Stimulated activated naive CD4-positive, alpha-beta T cell treated with Interleukin-2 at 50 U/mL for 16 hours (primary cell): Measurements from ENCODE around the gene SOCS7.

Experiments used
- DNase-seq: peaks from one replicate; lab custom pipeline; 2025; lab: John Stamatoyannopoulos, UW

Gene SOCS7

GRCh38 chr17:38440614-38441397, 89.2 kb downstream of the SOCS7 start:
- DNase-seq = no peak

- DNase-seq = no peak
Observed at GRCh38 chr17:38441429-38442061, 89.9 kb downstream of the SOCS7 start.

DNA sequence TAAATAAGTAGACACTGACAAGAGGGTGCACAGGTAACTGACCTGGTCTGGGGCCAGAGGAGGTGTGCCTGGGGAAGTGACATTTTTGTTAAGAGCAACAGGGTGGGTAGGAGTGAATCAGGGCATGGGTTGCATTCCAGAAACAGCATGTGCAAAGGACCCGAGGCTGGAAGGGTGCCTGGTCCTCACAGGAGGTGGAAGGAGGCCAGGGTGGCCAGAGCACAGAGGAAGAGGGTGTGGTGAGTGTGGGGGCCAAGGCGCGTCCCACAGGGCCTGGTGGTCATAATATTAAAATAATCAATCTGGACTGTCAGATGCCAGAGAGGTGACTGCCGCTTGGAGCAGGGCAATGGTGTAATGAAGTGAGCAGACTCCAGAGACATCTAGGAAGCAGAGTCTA, 90.9 kb downstream of the SOCS7 start:
- no peak for DNase-seq

DNA sequence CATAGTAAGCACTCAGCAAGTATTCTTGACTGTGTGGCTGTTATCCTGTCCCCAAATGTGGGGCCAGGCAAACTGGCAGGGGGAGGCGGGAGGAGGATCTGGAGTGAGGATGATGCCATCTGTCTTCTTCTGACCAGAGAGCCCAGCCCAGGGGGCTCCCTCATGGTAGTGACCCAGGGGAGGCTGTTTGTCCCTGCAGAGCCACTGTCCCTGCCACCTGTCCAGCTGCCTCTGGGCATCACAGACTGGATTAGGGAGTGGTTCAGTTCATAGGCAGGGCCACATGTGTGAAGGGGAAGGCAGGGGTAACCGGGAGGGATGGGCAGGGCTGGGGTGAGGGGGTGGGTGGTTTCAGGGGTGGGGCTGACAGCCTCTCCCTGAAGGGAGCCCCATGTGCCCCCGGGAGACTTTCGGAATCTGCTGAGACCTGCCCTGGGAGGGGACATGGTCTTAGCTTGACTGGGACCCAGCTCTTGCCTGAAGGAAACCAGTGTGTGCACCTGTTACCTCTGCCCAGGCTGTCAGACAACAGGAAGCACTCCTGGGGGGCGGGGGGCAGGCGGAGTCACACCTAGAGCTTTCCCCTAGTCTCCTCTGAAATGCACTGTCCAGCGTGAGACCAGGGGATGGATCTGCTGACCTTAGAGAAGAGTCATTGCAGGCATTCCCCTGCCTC, 91.8 kb downstream of the SOCS7 start:
- no peak for DNase-seq

DNA sequence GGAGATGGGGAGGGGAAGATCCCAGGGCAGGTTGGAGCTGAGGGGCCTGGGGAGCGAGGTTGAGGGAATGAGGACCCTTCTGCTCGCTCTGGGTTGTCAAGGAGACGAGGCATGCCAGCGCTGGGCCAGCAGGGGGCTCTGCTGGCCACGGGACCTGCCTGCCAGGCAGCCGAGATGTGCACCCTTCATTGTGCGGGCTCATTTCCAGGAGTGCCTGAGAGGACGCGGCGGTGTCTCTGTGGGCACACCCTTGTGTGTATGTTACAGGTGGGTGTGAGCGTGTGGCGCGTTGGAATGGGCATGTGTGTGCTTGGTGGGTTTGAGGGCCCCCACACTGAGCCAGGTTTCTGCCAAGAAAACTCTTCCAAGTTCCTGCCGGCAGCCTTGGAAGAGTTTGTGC, 92.5 kb downstream of the SOCS7 start:
- DNase-seq = peak; percentile 18

- DNase-seq = no peak
Observed at GRCh38 chr17:38447502-38448085, 96.0 kb downstream of the SOCS7 start.

- no peak for DNase-seq
Observed at GRCh38 chr17:38448208-38448771, 96.6 kb downstream of the SOCS7 start.

- no peak for DNase-seq
Observed at GRCh38 chr17:38449364-38449763, 97.7 kb downstream of the SOCS7 start.

- no peak for DNase-seq
Observed at GRCh38 chr17:38450557-38451029, 98.9 kb downstream of the SOCS7 start.

DNA sequence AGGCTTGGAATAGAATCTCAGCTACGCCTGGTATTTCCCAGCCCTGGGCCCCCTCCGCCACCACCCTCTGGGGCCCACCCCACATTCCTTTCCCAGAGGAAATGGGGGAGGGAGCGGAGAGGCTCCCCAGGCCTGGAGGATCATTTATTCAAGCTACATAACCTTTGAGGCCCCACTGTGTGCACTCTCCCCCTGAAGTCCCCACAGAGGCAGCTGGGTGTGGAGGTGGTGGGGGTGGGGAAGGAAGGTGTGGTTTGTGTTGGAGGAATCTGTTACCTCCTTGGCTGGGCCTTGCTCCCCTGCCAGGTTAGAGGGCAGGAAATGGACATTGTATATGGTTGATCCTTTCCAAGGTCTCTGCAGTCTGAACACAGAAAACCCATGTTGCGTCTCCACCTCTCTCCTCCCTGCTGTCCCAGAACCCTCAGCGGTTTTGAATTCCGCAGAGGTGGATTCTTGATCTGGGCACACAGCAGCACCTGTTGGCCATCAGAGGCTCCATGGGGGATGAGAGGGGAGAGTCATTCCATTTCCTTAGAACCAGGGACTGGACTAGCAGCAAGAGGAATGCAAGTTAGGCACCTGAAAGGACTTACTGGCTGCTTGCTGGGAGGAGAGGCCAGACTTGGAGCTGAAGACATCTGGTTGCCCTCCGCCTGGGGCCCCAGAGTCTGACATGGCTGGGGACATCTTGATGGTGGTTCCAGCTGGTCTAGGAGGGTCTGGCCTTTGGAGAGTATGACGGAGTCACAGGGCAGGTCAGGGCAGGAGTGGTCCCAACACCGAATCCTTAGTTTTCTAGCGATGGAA, 99.6 kb downstream of the SOCS7 start:
- DNase-seq = no peak

DNA sequence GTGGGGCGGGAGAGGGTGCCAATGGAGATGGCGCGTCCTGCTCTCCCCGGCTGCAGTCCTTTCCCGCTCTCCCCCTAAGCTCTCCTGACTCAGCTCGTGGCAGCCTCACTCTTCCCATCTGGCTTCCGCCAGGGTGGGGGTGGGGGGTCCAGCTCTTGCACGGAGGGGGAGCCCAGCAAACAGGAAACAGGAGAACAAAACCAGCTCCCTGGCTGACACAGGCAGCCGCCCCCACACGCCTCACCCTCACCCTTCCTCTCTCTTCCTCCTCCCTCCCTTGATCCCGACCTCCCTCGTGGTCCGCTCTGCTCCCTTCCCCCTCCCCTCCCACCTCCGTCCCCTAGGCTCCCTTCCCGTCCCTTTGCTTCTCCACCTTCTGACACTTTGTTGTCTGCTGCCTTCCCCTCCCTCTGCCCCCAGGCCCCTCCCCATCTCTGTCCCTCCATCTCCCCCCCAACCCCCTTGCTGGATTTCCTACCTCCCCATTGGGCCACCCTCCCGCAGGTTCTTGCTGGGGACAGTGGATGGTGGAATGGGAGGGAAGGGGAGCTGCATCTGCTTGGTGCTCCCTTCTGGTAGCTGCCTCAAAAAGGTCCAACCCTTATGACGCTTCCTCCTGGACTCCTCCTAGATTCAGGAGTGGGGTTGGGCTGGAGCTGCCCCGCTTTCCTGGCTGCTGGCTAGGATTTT, 100.3 kb downstream of the SOCS7 start:
- no peak for DNase-seq

DNA sequence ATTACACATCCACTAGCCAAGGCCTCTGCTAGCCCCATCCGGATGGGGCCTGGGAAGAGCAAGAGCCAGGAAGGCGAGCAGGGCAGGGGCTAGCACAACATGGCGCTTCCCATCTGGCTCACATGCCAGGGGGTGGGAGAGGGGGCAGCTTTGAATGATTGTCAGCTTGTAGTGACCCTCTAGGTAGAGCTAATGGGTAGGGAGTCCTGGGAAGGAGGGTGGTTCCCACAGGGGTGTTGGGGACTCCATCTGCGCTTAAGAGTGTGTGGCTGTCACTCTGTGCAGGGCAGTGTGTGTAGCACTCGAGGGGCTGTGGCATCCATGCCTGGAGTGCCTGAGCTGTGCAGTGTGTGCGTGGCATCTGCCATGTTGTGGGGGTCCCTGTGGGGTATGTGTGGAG, 101.1 kb downstream of the SOCS7 start:
- DNase-seq = no peak

- DNase-seq = no peak
Observed at GRCh38 chr17:38453951-38454421, 102.3 kb downstream of the SOCS7 start.

GRCh38 chr17:38454532-38454931, 102.9 kb downstream of the SOCS7 start:
- DNase-seq = no peak
